Measurements from ENCODE around the gene RBFOX2. TPM values are rescaled to one million over a fixed set of nuclear protein-coding genes. Genes with fewer than 3 reads are reported as not detected.
A peak's percentile ranks its signal among the peaks of the same experiment; 100 is the strongest.

Gene RBFOX2
- total RNA-seq, 1 experiment from 2014 or later = 81.1 TPM

- intact Hi-C loops (cut with micrococcal nuclease; ENCODE audit: unreplicated experiment) = no loop called here
- Histone ChIP-seq H3K4me1 (ENCODE audit: control insufficient read depth, insufficient read depth, low read length) (no peaks in the 10 kb centered on the region; the same call in 1 of the 2 replicates), H3K4me3 (ENCODE audit: low read depth in 2 of 2, low read length in 2 of 2) (no peak overlapping the region), H3K9me3 (ENCODE audit: control insufficient read depth, insufficient read depth, low read depth, low read length) (no peaks in the 10 kb centered on the region), H3K27ac (ENCODE audit: low read length) (no peak overlapping the region), H3K27me3 (ENCODE audit: control insufficient read depth, insufficient read depth, low read length) (no peaks in the 10 kb centered on the region), H3K36me3 (ENCODE audit: control insufficient read depth, insufficient read depth, low read length) (no peaks in the 10 kb centered on the region)
- in situ Hi-C loops (cut with HindIII; ENCODE audit: low pct_unique_long_range_greater_than_20kb, low sequenced_read_pairs) = no loop called here
- POLR2A ChIA-PET = no interaction called here
- ATAC-seq (no peak), DNase-seq (ENCODE audit: low read depth, low spot score) (no peak)
- CTCF ChIA-PET = no interaction called here
- TF ChIP-seq POLR2AphosphoS5 (IDR thresholded peaks at IDR 0.05; ENCODE audit: low read depth, low read length) = no peak
- TF ChIP-seq REST (IDR thresholded peaks at IDR 0.05; ENCODE audit: insufficient read depth in 1 of 2, low read depth in 2 of 2, low read length in 1 of 2) = no peak
- TF ChIP-seq TCF7L2 (IDR thresholded peaks at IDR 0.05; ENCODE audit: low read depth, low read length) = no peak
- no peak for TF ChIP-seq SIN3A (IDR thresholded peaks at IDR 0.05; ENCODE audit: borderline replicate concordance, insufficient read depth, low read depth, low read length)
- TF ChIP-seq CTCF (IDR thresholded peaks at IDR 0.05) = no peak
- BruUV-seq (replicated peaks) = no TSS peak
Measured at GRCh38 chr22:35985371-35985770, 43.3 kb downstream of the RBFOX2 start.

- TF ChIP-seq REST (IDR thresholded peaks at IDR 0.05; ENCODE audit: insufficient read depth in 1 of 2, low read depth in 2 of 2, low read length in 1 of 2) = no peak
- TF ChIP-seq POLR2AphosphoS5 (IDR thresholded peaks at IDR 0.05; ENCODE audit: low read depth, low read length) = no peak
- no peak for TF ChIP-seq SIN3A (IDR thresholded peaks at IDR 0.05; ENCODE audit: borderline replicate concordance, insufficient read depth, low read depth, low read length)
- TF ChIP-seq CTCF (IDR thresholded peaks at IDR 0.05) = no peak
- TF ChIP-seq TCF7L2 (IDR thresholded peaks at IDR 0.05; ENCODE audit: low read depth, low read length) = no peak
- ChIA-PET POLR2A (interaction anchor here (0.5 kb wide), 1 partner anchor 44 kb away, joined by 3 read pairs; no protein-coding TSS in a partner anchor), CTCF (no interaction called here)
- DNase-seq (ENCODE audit: low read depth, low spot score) (no peak), ATAC-seq (no peak)
- intact Hi-C loops (cut with micrococcal nuclease; ENCODE audit: unreplicated experiment) = no loop called here
- Histone ChIP-seq H3K27ac (ENCODE audit: low read length) (no peak overlapping the region), H3K9me3 (ENCODE audit: control insufficient read depth, insufficient read depth, low read depth, low read length) (no peaks in the 10 kb centered on the region), H3K27me3 (ENCODE audit: control insufficient read depth, insufficient read depth, low read length) (no peaks in the 10 kb centered on the region), H3K36me3 (ENCODE audit: control insufficient read depth, insufficient read depth, low read length) (no peaks in the 10 kb centered on the region), H3K4me1 (ENCODE audit: control insufficient read depth, insufficient read depth, low read length) (no peaks in the 10 kb centered on the region; the same call in 1 of the 2 replicates), H3K4me3 (ENCODE audit: low read depth in 2 of 2, low read length in 2 of 2) (no peak overlapping the region)
- BruUV-seq (replicated peaks) = TSS peak; percentile 11
- in situ Hi-C loops (cut with HindIII; ENCODE audit: low pct_unique_long_range_greater_than_20kb, low sequenced_read_pairs) = no loop called here
Measured at GRCh38 chr22:35984183-35985175, 44.1 kb downstream of the RBFOX2 start.

Measured in Panc1 (cell line).